ENCODE measurements around the gene MDN1.

Gene MDN1

GRCh38 chr6:89707766-89708165 is 111.8 kb downstream of the MDN1 start:
- TF ChIP-seq, protein P1, sequence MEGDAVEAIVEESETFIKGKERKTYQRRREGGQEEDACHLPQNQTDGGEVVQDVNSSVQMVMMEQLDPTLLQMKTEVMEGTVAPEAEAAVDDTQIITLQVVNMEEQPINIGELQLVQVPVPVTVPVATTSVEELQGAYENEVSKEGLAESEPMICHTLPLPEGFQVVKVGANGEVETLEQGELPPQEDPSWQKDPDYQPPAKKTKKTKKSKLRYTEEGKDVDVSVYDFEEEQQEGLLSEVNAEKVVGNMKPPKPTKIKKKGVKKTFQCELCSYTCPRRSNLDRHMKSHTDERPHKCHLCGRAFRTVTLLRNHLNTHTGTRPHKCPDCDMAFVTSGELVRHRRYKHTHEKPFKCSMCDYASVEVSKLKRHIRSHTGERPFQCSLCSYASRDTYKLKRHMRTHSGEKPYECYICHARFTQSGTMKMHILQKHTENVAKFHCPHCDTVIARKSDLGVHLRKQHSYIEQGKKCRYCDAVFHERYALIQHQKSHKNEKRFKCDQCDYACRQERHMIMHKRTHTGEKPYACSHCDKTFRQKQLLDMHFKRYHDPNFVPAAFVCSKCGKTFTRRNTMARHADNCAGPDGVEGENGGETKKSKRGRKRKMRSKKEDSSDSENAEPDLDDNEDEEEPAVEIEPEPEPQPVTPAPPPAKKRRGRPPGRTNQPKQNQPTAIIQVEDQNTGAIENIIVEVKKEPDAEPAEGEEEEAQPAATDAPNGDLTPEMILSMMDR (IDR thresholded peaks at IDR 0.05; ENCODE audit: low read depth, low read length, missing control alignments), result no peak
- no peak for DNase-seq (ENCODE audit: low read depth)
- no peak overlapping the region for H3K4me3 ChIP-seq (ENCODE audit: low read depth, low read length)

GRCh38 chr6:89706121-89706520 is 113.5 kb downstream of the MDN1 start:
- TF ChIP-seq, protein P1 (IDR thresholded peaks at IDR 0.05; ENCODE audit: low read depth, low read length, missing control alignments), result no peak
- DNase-seq (ENCODE audit: low read depth), result no peak

GRCh38 chr6:89703292-89703691 is 116.3 kb downstream of the MDN1 start:
- TF ChIP-seq, protein P1 (IDR thresholded peaks at IDR 0.05; ENCODE audit: low read depth, low read length, missing control alignments), result no peak
- no peak for DNase-seq (ENCODE audit: low read depth)
- H3K4me3 ChIP-seq (ENCODE audit: low read depth, low read length), result no peak overlapping the region

More at GRCh38 chr6:89706121-89706520, 113.5 kb downstream of the MDN1 start:
- no peak overlapping the region for H3K4me3 ChIP-seq (ENCODE audit: low read depth, low read length)

GRCh38 chr6:89702349-89702748 is 117.2 kb downstream of the MDN1 start:
- no peak for DNase-seq (ENCODE audit: low read depth)

GRCh38 chr6:89695667-89696066 is 123.9 kb downstream of the MDN1 start:
- no peak for DNase-seq (ENCODE audit: low read depth)
- no peak overlapping the region for H3K4me3 ChIP-seq (ENCODE audit: low read depth, low read length)
- TF ChIP-seq, protein P1 (IDR thresholded peaks at IDR 0.05; ENCODE audit: low read depth, low read length, missing control alignments), result no peak

More at GRCh38 chr6:89702349-89702748, 117.2 kb downstream of the MDN1 start:
- TF ChIP-seq, protein P1 (IDR thresholded peaks at IDR 0.05; ENCODE audit: low read depth, low read length, missing control alignments), result no peak
- H3K4me3 ChIP-seq (ENCODE audit: low read depth, low read length), result no peak overlapping the region

DNA sequence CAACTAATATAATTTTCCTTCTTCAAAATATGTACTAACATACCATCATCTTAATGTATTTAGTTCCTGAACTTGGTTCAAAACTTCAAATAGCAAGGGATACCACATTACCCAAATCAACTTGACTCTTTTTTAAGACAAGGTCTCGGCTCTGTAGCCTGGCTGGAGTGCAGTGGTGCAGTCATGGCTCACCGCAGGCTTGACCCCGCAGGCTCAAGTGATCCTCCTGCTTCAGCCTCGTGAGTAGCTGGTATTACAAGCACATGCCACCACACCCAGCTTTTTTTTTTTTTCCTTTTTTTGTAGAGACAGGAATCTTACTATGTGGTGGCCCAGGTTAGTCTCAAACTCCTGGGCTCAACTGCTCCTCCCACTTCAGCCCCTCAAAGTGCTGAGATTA is 125.2 kb downstream of the MDN1 start:
- H3K4me3 ChIP-seq (ENCODE audit: low read depth, low read length), result no peak overlapping the region
- DNase-seq (ENCODE audit: low read depth), result no peak
- TF ChIP-seq, protein P1 (IDR thresholded peaks at IDR 0.05; ENCODE audit: low read depth, low read length, missing control alignments), result no peak

DNA sequence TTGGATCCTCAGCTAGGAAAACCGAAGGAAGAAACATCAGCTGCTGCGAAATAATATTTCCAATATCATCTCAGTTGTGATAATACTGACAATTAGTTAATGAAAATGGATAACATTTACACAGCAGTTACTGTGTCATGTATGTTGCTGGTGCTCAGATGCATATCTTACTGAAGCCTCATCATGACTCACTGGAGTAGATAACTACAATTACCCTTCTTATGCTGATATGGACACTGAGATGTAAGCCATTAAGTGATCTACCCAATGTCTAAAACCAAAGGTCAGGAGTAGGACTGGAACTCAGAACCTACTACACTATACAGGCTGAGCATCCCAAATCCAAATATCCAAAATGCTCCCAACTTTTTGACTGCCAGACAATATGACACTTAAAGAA is 126.4 kb downstream of the MDN1 start:
- DNase-seq (ENCODE audit: low read depth), result no peak
- TF ChIP-seq, protein P1 (IDR thresholded peaks at IDR 0.05; ENCODE audit: low read depth, low read length, missing control alignments), result no peak
- no peak overlapping the region for H3K4me3 ChIP-seq (ENCODE audit: low read depth, low read length)
